GM12872 (cell line): ENCODE data around the gene FLNB.

ENCODE experiments used
- CTCF ChIP-seq: IDR thresholded peaks from 3 replicates; pipeline ENCODE4 v1.5.1; 2011; ENCODE audit warnings: low read depth, mild to moderate bottlenecking, low read length, moderate library complexity; ENCODE audit not compliant: insufficient read depth

Gene FLNB

GRCh38 chr3:58193682-58194407 is 185.6 kb downstream of the FLNB start:
- TF ChIP-seq CTCF = no peak

DNA sequence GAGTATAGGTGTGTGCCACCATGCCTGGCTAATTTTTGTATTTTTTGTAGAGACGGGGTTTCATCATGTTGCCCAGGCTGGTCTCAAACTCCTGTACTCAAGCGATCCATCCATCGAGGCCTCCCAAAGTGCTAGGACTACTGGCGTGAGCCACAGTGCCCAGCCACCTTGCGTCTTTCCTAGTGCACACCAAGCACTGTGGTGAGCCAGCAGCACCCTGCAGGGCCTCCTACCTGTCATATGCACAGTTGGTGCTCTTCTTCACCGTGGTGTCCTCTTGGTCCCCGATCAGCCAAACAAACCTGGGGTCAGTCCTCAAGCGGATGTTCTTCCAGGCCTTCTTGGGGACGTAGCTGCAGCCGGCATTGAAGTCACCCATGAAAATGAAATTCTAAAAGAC is 189.4 kb downstream of the FLNB start:
- no peak for TF ChIP-seq CTCF

GRCh38 chr3:58198362-58198761 is 190.1 kb downstream of the FLNB start:
- TF ChIP-seq CTCF = no peak

DNA sequence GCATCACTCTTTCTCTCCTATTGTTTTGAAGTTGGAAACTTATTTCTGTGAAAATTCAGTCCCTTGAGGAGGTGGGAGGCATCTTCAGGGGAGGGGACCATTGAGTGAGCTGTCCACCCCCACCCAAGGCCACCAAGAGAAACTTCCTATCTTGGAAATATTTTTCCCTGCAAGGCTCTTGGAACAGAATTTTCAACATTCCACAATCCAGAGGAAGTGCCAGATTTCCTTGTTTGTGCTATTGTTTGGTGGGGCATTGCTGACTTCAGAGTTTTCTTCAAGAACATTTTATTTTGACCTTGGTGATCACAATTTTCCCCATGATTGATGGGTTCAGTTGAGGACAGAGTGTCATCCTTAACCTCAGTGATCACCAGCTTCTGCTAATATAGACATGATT is 190.6 kb downstream of the FLNB start:
- TF ChIP-seq CTCF = no peak

- no peak for TF ChIP-seq CTCF
These were observed 192.0 kb downstream of the FLNB start for GRCh38 chr3:58200121-58200709.

GRCh38 chr3:58200846-58201355 is 192.7 kb downstream of the FLNB start:
- no peak for TF ChIP-seq CTCF

- TF ChIP-seq CTCF = no peak
These were observed 194.7 kb downstream of the FLNB start for GRCh38 chr3:58202917-58203360.
